AG04450 (cell line): ENCODE data around the gene BAG3. TPM values are rescaled to one million over a fixed set of nuclear protein-coding genes. Genes with fewer than 3 reads are reported as not detected.
A peak's percentile ranks its signal among the peaks of the same experiment; 100 is the strongest.

ENCODE experiments used
- CTCF ChIA-PET: fragments of 300-600, 350-600 bp; formaldehyde crosslinking; extraction: SDS; loops from one replicate; lab custom pipeline; 2022; ENCODE audit warnings: antibody characterized with exemption, inconsistent platforms; lab: Charles Lee
- POLR2A ChIA-PET: fragments of 350-600 bp; formaldehyde crosslinking; extraction: SDS; loops from one replicate; lab custom pipeline; 2021; ENCODE audit warnings: antibody characterized with exemption, inconsistent platforms; lab: Yijun Ruan, JAX
- DNase-seq: peaks from one replicate; pipeline ENCODE4 v3.0.0-alpha.2; 2011; ENCODE audit warnings: low read depth, low spot score
- H3K27ac ChIP-seq: one replicate; pipeline ENCODE4 v1.5.1; 2012; ENCODE audit warnings: low read depth, low read length, control low read depth
- H3K27me3 ChIP-seq: one replicate; pipeline ENCODE4 v1.6.0; 2012; ENCODE audit warnings: low read length; ENCODE audit not compliant: control insufficient read depth, insufficient read depth
- H3K4me3 ChIP-seq: 2 replicates; pipeline ENCODE4 v1.5.1; 2011; ENCODE audit warnings: mild to moderate bottlenecking, low read depth, low read length, control low read depth
- H3K9me3 ChIP-seq: 2 replicates; pipeline ENCODE4 v1.5.1; 2012; ENCODE audit warnings: low read length; ENCODE audit not compliant: control insufficient read depth, insufficient read depth
- CTCF ChIP-seq: IDR thresholded peaks from 2 replicates; pipeline ENCODE4 v1.5.1; 2011; ENCODE audit warnings: low read depth, low read length, control low read depth, inconsistent platforms
- polyA plus RNA-seq: library from polyadenylated mRNA; depleted of rRNA; stranded (reverse); fragments of >200 nt; gene quantifications from 2 replicates; pipeline ENCODE4 v1.2.3, GENCODE V29; 2011

Gene BAG3
- polyA plus RNA-seq, 1 experiment, result 12.7 TPM

GRCh38 chr10:119663866-119664698 lies 12.9 kb downstream of the BAG3 start:
- H3K4me3 ChIP-seq, result no peak overlapping the region
- peak overlapping the region; percentile 21 for H3K27ac ChIP-seq
- DNase-seq, result no peak
- TF ChIP-seq CTCF, result no peak
- no peaks in the 10 kb centered on the region for H3K27me3 ChIP-seq
- CTCF ChIA-PET, result interaction anchor here (0.6 to 1.1 kb wide), 3 partner anchors 10 to 195 kb away, joined by 3 to 6 read pairs (median 3); no protein-coding TSS in a partner anchor
- POLR2A ChIA-PET, result interaction anchor here (1.6 to 1.7 kb wide), 2 partner anchors 9 to 13 kb away, joined by 6 to 7 read pairs; partner anchors contain the start of gene BAG3
- H3K9me3 ChIP-seq, result peaks cover 4% of the 10 kb centered on the region; the same call in 1 of the 2 replicates

GRCh38 chr10:119665901-119666708 lies 14.9 kb downstream of the BAG3 start:
- POLR2A ChIA-PET, result no interaction called here
- no peak for TF ChIP-seq CTCF
- no peak overlapping the region for H3K4me3 ChIP-seq
- no peak for DNase-seq
- H3K27me3 ChIP-seq, result no peaks in the 10 kb centered on the region
- H3K27ac ChIP-seq, result peak overlapping the region; percentile 97
- H3K9me3 ChIP-seq, result no peaks in the 10 kb centered on the region; the same call in 1 of the 2 replicates
- CTCF ChIA-PET, result interaction anchor here (1.6 kb wide), 1 partner anchor 467 kb away, joined by 4 read pairs; no protein-coding TSS in a partner anchor

GRCh38 chr10:119666709-119667004 lies 15.5 kb downstream of the BAG3 start:
- H3K27ac ChIP-seq, result peak overlapping the region; percentile 97
- no peak for DNase-seq
- no peaks in the 10 kb centered on the region for H3K27me3 ChIP-seq
- no peak for TF ChIP-seq CTCF
- ChIA-PET POLR2A (interaction anchor here (1.9 kb wide), 1 partner anchor 9 kb away, joined by 9 read pairs; no protein-coding TSS in a partner anchor), CTCF (interaction anchor here (0.8 to 1.6 kb wide), 3 partner anchors 24 to 467 kb away, joined by 3 to 4 read pairs (median 3); no protein-coding TSS in a partner anchor)
- no peaks in the 10 kb centered on the region; the same call in 1 of the 2 replicates for H3K9me3 ChIP-seq
- H3K4me3 ChIP-seq, result no peak overlapping the region

DNA sequence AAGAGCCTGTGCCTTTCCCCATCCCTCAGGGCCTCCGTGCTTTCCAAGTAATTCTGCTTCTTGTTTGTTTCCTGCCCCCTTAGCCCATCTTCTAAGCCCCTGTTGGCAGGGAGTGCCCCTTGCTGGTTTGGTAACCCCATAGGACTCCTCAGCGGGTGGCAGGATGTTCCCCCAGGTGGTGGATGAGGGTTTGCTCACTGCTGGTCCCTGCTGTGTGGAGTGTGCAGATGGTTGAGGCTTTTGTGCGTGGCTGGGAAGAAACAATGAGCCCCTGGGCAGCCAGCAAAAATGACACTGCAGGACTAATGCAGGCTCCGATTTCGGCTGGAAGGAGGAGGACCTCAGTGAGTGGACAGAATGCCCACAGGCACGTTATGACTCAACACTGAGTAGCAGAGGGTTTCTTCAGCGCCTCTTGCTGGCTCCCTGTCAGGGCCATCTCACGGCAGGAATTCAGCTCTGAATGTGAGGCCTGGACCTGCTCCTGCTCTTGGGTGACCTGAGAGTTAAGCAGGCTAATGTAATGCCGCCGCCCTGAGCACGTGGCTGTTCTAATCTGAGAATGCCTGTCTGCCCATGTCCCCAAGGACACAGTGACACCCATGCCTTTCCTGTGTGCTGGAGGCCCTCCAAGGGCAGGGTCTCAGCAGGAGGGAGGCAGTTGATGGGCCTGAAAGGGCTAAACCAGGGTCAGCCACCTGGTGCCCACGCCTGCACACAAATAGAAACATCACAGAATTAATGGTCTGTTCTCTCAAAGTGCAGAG lies 16.6 kb downstream of the BAG3 start:
- TF ChIP-seq CTCF, result peak; percentile 11; the same call in 1 of the 2 replicates
- peak overlapping the region; percentile 97 for H3K27ac ChIP-seq
- H3K4me3 ChIP-seq, result peak overlapping the region; percentile 22; the same call in 1 of the 2 replicates
- peak; percentile 87 for DNase-seq
- no peaks in the 10 kb centered on the region; the same call in 1 of the 2 replicates for H3K9me3 ChIP-seq
- CTCF ChIA-PET, result interaction anchor here (1.1 kb wide), 1 partner anchor 60 kb away, joined by 3 read pairs; no protein-coding TSS in a partner anchor
- POLR2A ChIA-PET, result interaction anchor here (1.2 to 1.9 kb wide), 2 partner anchors 10 to 17 kb away, joined by 9 to 11 read pairs; partner anchors contain the start of gene BAG3
- H3K27me3 ChIP-seq, result no peaks in the 10 kb centered on the region
